Superior temporal gyrus (tissue), 1 donor: ENCODE results near the gene MAP2K3.
"Not testable (repeated sequence)": the region's sequence is repeated elsewhere in the genome, so short reads cannot be mapped to it uniquely, and the experiment has no call there.

Source experiments
- DNase-seq: peaks from one replicate; pipeline ENCODE4 v3.0.0-alpha.2; 2016; ENCODE audit errors: extremely low spot score

MAP2K3 gene

DNA sequence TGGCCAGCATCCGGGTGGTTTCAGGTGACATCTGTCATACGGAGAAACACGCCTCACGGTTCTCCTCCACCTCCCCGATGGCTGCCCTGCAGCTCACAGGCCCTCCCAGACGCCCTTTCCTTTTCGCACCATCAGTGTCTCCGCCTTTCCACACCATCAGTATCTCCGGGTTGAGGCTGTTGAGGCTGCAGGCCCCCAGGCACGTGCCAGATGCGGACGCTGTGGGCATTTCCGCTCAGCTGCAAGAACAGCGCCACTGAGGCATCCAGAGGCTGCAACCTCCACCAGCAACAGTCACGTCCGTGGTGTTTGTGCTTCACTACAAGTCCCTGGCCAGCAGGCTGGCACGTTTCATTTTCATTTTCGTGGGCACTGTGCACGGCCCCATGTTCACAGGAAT is 66.0 kb downstream of the MAP2K3 start:
- DNase-seq = not testable (repeated sequence)

DNA sequence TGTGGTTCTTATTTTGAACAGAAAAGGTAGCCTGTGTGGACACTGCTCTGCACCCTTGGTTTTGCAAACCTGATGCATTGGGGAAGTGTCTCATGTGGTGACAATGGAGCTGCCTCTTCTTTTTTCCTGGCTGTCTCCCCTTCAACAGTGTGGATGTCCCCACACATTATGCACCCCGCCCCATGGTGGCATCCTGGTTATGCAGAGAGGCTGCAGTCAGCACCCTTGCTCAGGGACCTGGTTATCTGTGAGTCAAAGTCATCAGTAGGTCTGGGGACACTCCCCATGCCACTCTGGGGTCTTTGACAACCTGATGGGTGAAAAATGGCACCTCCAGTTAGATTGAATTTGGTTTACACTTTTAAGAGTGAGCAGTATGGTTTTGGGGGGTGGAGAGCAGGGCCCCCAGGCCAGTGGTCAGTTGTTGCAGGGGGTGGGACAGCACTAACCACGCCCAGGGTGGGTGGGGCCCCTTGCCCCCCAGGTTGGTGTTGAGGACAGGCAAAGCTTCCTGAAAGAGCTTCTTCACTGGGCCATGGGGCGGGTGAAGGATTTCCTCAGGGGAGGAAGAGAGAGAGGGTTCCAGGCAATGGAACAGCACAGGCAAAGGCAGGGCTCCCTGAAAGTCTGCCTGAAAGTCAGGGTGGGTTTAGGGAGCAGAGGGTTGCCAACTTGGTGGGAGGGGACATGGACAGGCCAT is 67.0 kb downstream of the MAP2K3 start:
- no peak for DNase-seq

DNA sequence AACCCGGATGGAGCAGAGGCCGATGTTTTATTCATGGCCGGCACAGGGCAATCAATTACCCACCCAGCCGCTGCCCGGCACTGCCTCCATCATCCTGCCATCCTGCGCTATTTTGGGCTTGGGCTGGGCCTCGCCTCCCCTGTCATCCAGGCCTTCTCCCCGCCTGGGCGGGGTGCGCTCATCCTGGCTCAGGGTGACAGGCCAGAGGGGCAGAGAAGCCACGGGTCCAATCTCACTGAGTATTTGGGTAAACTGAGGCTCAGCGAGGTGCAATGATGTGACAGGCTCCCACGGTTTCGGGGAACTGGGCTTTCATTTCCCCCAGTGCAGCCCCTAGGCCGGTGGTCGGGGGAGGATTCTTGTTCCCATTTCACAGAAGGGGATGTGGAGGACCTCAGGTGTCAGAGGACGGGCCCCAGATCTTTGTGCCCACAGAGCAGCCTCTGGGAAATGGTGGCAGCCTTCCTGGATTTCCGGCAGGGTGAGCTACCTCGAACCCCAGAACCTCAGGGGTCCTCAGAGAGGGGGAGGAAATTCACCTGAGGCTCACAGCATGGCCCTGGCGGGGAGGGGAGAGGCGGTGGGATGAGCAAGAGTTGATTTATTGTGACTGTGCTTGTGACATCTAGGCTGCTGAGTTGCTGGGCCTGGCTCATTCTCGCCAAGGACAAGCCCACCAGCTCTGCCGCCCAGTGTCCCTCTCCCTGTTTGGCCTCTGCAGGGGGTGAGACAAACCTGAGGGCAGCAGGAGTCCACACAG is 67.9 kb downstream of the MAP2K3 start:
- no peak for DNase-seq

DNA sequence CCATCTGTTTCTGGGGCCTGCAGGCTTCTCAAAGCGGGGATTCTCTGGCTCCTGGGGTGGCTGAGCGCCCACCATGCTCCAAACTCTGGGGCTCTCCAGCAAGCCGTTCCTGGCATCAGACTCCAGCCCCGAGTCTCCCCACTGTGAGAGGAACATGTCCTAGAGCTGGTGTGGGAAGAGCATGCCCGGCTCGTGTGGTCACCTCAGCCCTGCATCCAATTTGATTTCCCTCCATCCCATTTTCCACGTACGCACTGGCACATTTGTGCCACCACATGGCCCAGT is 68.4 kb downstream of the MAP2K3 start:
- no peak for DNase-seq

DNA sequence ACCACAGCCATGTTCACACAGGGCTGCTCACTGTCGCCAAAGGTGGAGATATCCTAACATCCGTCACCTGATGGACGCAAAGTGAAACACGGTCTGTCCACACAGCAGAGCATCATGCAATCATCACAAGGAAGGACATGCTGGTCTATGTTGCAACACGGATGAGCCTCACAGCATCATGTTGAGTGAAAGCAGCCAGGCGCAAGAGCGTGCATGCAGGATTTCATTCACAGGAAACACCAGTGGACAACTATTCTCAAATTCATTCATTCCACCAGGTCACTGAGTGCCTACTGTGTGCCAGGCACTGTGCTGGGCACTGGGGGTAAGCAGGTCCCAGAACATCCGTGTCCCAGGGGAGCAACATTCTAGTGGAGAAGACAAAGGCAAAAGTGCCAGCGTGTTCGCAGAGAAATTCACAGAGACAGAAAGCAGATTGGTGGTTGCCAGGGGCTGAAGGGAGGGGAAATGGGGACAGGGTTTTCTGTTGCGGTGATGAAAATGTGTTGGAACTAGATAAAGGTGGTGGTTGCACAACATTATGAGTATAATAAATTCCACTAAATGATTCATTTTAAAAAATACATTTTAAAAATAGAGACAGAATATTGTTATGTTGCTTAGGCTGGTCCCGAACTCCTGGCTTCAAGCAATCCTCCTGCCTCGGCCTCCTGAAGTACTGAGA is 69.0 kb downstream of the MAP2K3 start:
- DNase-seq = no peak

DNA sequence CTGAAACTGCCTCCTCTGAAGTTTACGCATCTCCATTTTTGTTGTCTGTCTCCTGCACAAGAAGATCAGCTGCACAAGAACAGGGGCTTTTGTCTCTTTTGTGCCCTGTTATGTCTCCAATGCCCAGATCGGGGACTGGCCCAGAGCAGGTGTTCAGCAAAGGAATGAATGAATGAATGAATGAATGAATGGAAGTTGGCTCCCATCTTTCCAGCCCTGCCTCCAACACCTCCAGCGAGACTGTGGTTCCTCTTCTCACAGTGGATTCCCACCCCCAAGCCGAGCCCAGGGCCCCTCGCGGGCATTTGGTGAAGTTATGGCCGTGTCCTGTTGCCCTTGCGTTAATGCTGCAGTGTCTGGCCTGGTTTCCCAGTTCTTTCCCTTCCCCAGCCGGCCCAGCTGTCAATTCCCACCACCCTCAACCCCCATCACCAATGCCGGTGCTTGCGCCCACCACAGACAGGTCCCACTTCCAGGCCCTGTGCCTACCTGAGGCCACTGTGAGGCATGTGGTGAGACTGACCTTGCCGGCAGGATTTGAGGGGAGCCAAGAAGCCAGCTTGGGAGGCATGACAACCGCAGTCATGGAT is 70.4 kb downstream of the MAP2K3 start:
- DNase-seq = no peak

DNA sequence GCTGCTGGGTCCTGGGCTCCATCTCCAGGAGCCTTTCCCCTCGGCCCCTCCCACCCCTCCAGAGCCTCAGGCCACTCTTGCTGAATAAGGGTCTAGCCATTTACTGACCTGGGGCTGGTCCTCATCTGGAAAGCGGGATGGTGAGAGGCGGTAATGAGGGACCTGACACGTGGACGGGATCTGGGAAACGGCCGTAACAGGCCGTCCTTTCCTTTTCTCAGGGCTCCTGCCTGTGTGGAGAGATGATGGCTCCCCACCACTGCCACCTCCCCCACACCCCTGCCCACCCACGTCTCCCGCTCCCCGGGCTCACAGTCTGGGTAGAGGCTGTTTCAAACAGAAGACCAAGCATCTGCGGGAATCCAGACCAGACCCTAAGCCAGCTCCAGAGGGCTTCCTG is 71.1 kb downstream of the MAP2K3 start:
- no peak for DNase-seq

DNA sequence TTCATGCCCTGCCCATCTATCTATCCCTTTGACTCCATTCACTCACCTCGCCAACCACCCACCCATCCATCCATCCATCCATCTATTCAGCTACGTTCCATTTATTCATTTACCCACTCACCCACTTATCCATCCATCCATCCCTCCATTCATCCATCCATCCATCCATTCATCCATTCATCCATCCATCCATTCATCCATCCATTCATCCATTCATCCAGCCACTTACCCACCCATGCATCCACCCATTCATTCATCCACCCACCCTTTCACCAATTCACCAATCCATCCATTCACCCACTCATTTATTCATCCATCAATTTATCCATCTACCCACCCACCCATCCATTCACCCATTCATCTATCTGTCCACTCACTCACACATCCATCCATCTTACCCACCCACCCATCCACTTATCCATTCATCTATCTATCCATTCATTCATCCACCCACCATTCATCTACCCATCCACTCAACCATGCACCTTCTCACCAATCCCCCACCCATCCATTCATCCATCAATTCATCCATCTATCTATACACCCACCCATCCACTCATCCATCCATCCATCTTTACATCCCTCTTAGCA is 72.1 kb downstream of the MAP2K3 start:
- no peak for DNase-seq

DNA sequence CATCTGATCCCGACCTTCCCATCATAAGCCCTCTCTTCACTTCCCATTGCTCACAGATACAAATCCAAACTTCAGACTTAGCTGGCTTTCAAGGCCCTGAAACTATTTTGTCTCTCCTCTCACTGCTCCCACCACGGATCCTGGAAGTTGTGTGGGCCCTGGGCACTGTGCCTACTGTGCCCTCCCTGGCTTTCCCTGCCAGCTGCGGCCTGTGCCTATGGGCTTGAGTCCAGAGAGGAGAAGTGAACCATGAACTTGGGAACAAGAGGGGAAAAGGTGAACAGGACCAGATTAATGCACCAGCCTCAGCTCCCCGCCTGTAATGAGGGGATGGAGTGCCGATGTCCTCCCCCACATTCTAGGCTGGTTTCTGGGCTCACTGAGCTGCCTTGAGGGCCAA is 72.8 kb downstream of the MAP2K3 start:
- DNase-seq = no peak

DNA sequence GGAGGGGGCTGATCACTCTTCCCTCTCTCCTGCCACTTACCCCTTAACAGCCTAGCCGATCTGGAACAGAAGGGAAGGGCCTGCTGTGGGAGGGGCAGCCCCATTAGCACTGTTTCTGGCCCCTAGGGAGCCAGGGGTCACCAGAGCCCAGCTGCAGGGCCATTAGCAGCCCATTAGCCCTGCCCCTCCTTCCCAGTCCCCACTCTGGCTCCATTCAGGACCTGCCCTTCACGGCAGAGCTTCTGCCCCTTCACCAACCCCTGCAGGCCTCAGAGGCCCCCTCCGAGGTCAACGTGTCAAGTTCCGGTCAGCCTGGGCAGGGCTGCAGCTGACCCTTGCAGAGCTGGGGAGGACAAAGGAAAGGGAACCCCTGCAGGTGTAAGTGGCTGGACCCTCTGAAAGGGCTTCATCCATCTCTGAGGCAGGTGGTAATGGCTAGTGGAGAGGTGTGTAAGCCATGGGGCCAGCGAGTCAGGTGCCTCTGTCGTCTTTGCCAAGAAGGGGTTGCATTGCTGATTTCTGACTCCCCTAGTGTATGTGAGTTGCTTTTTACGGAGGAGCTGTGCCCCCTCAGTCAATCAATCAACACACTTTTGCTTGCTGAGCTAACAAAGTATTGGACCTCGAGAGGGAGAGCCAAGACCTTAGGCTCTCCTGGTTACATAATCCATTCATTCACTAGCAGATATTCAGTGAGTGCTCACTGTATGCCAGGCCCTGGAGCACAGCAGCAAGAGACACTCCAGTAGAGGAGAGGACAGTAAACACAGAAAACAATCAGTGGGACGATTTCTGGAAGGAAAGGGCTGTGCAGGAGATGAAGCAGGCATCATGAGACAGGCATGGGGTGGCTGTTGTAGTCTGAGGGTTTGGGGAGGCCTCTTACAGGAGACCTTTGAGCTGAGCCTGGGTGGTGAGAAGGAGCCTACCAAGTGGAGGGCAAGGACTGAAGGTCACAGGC is 73.5 kb downstream of the MAP2K3 start:
- no peak for DNase-seq

DNA sequence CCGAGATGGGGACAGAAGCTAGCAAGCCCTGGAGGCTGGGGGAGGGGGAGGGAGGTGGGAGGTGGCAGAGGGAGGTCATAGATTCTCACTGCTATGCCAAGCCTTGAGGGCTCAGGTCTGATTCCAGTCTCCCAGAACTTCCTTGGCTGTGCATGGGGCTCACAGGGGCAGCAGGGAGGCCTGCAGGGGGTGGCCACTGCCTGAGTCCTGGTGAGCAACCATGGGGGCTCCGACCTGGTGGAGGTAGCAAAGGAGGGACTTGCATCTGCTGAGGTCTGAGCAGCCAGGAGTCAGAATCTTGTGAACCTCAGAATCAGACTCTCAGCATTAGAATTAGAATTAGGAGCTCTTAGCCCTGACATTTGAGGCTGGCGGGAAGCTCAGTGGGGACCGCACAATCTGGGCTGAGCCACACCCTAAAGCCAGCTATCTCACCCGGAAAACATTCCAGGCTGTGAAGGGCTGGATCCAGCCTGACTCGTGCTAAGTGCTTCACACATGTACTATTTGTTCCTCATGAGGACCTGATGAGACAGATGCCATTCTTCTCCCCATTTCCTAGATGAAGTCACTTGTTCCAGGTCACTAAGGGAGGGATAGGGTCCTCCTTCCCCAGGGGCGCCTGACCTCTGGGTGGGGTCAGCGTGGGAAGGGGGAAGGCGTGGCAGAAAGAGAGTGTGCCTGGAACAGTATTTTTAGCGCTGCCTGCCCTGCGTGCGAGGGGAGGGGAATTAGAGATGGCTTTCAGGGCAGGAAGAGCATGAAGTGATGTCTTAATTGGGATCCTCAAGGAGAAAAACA is 74.4 kb downstream of the MAP2K3 start:
- DNase-seq = no peak

DNA sequence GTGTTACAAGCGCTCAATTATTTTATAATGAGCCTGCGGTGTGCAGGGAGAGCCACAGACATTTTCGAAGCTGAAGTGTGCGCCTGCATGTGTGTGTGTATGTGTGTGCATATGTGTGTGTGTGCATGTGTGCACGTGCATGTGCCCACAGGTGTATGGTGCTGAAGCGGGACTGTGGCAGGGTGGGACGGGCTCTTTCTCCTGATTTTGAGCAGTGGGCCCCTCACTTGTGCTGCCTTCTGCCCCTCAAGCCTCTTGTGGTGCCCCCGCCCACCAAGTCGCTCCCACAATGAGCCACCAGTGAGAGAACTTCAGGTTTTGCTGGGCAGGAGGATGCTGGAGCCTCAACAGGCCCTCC is 75.0 kb downstream of the MAP2K3 start:
- DNase-seq = no peak

DNA sequence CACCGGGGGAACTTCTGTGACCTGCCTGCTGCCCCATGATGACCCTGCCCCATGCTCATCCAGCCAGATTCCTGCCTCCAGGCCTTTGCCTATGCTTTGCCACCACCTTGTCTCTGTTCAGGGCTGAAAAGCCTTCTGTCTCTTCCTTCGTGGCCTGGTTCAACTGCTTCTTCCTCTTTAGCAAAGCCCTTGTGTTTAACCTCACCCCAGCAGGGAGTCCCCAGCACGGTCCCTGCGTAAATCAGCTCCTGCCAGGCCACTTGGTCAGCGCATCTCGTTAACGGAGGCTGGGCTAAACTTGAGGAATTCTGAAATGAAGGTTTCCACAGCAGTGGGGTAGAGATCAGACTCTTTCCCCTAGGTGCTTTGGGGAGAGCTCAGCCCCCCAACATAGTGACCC is 75.5 kb downstream of the MAP2K3 start:
- DNase-seq = no peak

DNA sequence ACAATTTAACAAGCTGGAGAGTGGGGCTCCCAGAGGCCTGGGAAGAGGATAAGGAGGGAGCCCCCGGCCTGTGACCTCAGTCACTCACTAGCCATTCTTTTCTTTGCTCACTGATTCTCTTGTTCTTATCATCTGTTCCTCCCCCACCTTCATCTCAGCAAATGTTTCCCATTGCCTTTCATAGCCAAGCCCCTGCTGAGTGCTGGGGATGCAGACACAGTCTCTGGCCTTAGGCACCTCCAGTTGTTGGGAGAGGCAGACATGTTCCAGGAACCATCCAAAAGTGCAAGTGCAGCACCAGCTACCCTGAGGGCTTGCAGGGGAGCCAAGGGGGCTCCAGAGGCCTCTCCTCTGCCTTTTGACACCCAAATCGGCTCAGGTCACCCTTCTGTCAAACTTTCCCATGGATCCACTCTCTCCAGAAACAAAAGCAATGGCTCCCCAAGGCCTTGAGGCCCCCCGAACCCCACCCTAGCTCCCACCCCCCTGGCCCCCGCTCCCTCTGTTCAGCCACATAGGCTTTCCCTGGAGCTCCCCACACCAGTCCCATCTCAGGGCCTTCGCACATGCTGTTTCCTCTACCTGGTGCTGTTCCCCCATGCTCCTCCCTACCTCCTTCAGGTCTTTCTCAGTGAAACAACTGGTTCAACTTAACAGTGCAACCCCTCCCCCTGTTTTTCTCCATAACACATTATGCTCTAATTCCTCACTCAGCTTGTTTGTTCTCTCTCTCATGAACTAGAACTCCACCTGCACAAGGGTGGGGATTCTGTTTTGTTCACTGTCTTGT is 76.7 kb downstream of the MAP2K3 start:
- DNase-seq = no peak

DNA sequence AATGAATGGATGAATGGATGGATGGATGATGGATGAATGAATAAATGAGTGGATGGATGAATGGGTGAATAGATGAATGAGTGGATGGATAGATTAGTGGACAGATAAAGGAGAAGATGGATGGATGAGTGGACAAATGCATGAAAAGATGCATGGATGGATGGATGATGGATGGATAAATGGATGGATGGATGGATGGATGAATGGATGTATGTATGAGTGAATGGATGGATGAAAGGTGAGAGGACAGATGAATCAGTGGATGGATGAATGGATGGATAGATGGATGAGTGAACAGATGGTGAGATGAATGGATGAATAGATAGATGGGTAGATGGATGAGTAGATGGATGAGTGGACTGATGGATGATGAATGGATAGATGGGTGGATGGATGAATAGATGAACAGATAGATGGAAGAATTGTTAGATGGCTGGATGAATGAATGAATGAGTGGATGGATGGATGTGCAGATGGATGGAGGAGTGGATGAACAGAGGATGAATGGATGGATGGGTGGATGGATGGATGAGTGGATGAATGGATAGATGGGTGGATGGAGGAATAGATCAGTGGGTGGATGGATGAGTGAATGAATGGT is 77.9 kb downstream of the MAP2K3 start:
- DNase-seq = no peak

DNA sequence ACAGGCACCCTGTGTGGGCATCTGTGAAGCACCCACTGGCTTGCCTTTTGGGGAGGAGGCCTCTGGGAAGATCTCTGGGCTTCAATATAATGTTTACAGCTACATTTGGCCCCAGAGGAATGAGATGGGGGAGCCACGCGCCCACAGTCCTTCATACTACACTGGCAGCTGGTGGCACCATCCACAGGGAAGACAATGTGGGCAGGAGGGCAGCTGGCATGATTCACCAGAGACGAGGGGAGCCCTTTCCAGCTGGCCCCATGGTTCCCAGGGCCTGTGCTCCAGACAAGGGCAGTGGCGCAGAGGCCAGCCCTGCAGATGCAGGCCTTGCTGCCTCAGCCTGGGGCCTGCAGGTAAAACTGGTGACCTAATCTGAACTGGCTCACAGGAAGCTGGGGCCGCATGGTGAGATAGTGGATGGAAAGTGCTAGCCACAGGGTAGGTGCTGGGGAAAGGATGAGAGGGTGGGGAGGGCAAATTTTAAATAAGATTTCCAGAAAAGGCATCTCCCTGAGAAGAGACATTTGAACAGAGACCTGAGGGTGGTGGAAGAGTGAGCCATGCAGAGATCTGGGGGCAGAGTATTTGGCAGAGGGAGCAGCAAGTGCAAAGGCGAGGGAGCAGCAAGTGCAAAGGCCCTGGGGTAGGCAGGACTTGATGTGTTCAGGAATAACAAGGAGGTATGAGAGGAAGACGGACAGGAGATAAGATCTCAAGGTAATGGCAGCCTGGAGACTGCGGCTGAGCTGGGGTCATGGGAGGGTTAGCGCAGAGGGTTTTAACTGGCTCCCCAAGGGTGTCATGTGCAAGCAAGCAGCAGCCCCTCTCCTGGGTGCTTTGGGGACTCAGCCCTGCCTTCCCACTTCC is 79.5 kb downstream of the MAP2K3 start:
- DNase-seq = no peak
